HepG2 (cell line): ENCODE measurements around the gene NINJ2. TPM values are rescaled to one million over a fixed set of nuclear protein-coding genes. Genes with fewer than 3 reads are reported as not detected.

ENCODE experiments used
- CBX1 ChIP-seq: IDR thresholded peaks from one replicate; pipeline ENCODE4 v1.6.1; 2016; ENCODE audit warnings: antibody characterized with exemption, low read depth
- ESRRA ChIP-seq: sonication (generic); formaldehyde crosslinking; IDR thresholded peaks from 2 replicates; pipeline ENCODE4 v1.5.1; 2020; ENCODE audit warnings: mild to moderate bottlenecking, low read depth, missing genetic modification reagents
- GATAD1 ChIP-seq: IDR thresholded peaks from 2 replicates; pipeline ENCODE4 v1.6.1; 2016; ENCODE audit warnings: missing genetic modification reagents, missing compliant biosample characterization
- KAT8 ChIP-seq: IDR thresholded peaks from 2 replicates; pipeline ENCODE4 v1.6.1; 2016; ENCODE audit warnings: missing genetic modification reagents, missing compliant biosample characterization
- KLF15 ChIP-seq: sonication (generic); formaldehyde crosslinking; IDR thresholded peaks from 2 replicates; pipeline ENCODE4 v1.8.1; 2023; ENCODE audit warnings: borderline replicate concordance, mild to moderate bottlenecking, inconsistent platforms, missing genetic modification reagents, mixed read lengths
- MAFF ChIP-seq: IDR thresholded peaks from 2 replicates; pipeline ENCODE4 v1.6.1; 2011; ENCODE audit warnings: low read depth, low read length, improper control_type of control experiment
- RORA ChIP-seq: sonication (generic); formaldehyde crosslinking; IDR thresholded peaks from 2 replicates; pipeline ENCODE4 v1.5.0; 2020; ENCODE audit warnings: mild to moderate bottlenecking, missing genetic modification reagents, moderate library complexity
- SRSF9 ChIP-seq: fragments of 200-400 bp; formaldehyde crosslinking; IDR thresholded peaks from 2 replicates; pipeline ENCODE4 v1.6.1; 2018; ENCODE audit warnings: borderline replicate concordance, mild to moderate bottlenecking, low read depth, low read length; ENCODE audit not compliant: insufficient read depth, poor library complexity, severe bottlenecking
- STAG1 ChIP-seq: sonication (generic); formaldehyde crosslinking; IDR thresholded peaks from 2 replicates; pipeline ENCODE4 v1.4.0; 2020; ENCODE audit warnings: missing genetic modification reagents
- ZFX ChIP-seq: sonication (generic); formaldehyde crosslinking; IDR thresholded peaks from 2 replicates; pipeline ENCODE4 v1.4.0; 2020; ENCODE audit warnings: mild to moderate bottlenecking, low read depth, missing genetic modification reagents, moderate library complexity
- ZNF180 ChIP-seq: sonication (generic); formaldehyde crosslinking; IDR thresholded peaks from 2 replicates; pipeline ENCODE4 v1.4.0; 2020; ENCODE audit warnings: low read depth, missing genetic modification reagents, borderline replicate concordance
- ZNF441 ChIP-seq: sonication (generic); formaldehyde crosslinking; IDR thresholded peaks from 2 replicates; pipeline ENCODE4 v1.7.0; 2021; ENCODE audit warnings: missing genetic modification reagents, borderline replicate concordance
- polyA plus RNA-seq, 8 experiments: library from polyadenylated mRNA; depleted of rRNA in 3 of 8; stranded (reverse) in 7 of 8; unstranded in 1 of 8; fragments of >200 nt; fragmentation: Illumina TruSeq in 4 of 8; extraction: Trizol in 4 of 8; gene quantifications; 2 replicates each; pipeline versions ENCODE4 v1.2.1 to v1.2.3, GENCODE V29; 2011 to 2016; ENCODE audit warnings: low read depth in 4 of 8, missing spikeins in 1 of 8, mixed read lengths in 1 of 8; ENCODE audit not compliant: insufficient read depth in 1 of 8
- total RNA-seq, 5 experiments: library from RNA; depleted of rRNA; stranded (reverse); fragments of >200 nt; fragmentation: Illumina TruSeq; extraction: Trizol; gene quantifications; 2 replicates each; pipeline ENCODE4 v1.2.3, GENCODE V29; 2016; ENCODE audit warnings: low read depth in 1 of 5
- TF ChIP-seq, protein P1 (sequence below): sonication (generic); formaldehyde crosslinking; conservative IDR thresholded peaks from 2 replicates; pipeline ENCODE4 v1.8.0; 2022; ENCODE audit warnings: missing genetic modification reagents
- TF ChIP-seq, protein P2 (sequence below): sonication (generic); formaldehyde crosslinking; IDR thresholded peaks from 2 replicates; pipeline ENCODE4 v1.8.0; 2022; ENCODE audit warnings: mild to moderate bottlenecking, missing genetic modification reagents, borderline replicate concordance
- TF ChIP-seq, protein P3 (sequence below), 2 experiments: fragments of 450-650 bp in 1 of 2; sonication (generic) in 1 of 2; formaldehyde crosslinking; IDR thresholded peaks; 2 replicates each; pipeline versions ENCODE4 v1.5.0 to v1.8.0; 2020 to 2022; ENCODE audit warnings: mild to moderate bottlenecking in 1 of 2, missing genetic modification reagents in 1 of 2
- TF ChIP-seq, protein P4 (sequence below): sonication (generic); formaldehyde crosslinking; IDR thresholded peaks from 2 replicates; pipeline ENCODE4 v1.4.0; 2020; ENCODE audit warnings: missing genetic modification reagents

The NINJ2 gene
- total and polyA plus RNA-seq, 2 of the 13 experiments (the other 11 are each of a cell fraction or from before 2014, with no cell fraction given), result 0.62 to 3.8 TPM

DNA sequence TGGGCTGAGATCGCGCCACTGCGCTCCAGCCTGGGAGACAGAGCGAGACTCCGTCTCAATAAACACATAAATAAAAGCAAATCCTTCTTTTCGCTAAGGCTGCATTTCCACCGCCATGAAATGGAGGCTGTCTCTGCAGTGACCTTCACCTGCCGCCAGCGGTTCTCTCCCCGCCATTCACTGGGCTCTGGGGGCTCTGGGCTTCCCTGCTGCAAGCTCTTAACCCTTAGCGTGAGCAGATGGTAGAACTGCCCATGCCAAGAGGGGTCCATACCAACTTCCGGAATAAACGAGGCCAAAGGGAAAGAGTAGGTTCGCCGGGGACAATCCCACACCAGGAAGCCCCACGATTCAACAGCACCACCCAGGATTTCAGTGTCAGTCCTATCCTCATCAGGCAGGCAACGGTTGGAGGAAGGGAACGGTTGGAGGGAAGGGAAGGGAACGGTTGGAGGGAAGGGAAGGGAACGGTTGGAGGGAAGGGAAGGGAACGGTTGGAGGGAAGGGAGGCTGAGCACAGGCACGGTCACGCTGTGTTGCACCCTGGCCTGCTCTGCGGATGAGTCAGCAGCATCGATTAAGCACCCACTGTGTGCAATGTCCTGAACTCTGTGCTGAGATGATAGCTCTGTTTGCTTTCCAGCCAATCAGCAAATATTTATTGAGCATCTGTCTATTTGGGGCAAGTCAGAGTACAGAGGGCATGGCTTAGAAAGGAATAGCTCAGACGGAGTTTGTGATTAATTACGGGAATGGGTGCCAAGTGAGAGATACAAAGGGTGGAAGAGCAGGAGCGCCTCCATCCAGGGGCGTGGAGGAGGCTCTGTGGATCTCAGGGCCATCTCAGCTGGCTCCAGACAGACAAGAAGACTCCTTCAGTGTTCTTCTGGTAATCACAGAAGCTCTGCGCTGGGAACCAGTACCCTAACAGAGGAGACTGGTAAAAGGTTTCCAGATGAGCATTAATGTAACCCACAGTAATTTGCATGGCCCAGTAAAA is 77.9 kb downstream of the NINJ2 start (continued):
- TF ChIP-seq GATAD1 (CRISPR knock-in tag), result peak; percentile 55; the same call in 1 of the 2 replicates
- TF ChIP-seq, protein P1, sequence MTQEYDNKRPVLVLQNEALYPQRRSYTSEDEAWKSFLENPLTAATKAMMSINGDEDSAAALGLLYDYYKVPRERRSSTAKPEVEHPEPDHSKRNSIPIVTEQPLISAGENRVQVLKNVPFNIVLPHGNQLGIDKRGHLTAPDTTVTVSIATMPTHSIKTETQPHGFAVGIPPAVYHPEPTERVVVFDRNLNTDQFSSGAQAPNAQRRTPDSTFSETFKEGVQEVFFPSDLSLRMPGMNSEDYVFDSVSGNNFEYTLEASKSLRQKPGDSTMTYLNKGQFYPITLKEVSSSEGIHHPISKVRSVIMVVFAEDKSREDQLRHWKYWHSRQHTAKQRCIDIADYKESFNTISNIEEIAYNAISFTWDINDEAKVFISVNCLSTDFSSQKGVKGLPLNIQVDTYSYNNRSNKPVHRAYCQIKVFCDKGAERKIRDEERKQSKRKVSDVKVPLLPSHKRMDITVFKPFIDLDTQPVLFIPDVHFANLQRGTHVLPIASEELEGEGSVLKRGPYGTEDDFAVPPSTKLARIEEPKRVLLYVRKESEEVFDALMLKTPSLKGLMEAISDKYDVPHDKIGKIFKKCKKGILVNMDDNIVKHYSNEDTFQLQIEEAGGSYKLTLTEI (CRISPR knock-in tag), result no peak
- no peak for TF ChIP-seq ZNF180 (CRISPR knock-in tag)
- TF ChIP-seq, protein P2, sequence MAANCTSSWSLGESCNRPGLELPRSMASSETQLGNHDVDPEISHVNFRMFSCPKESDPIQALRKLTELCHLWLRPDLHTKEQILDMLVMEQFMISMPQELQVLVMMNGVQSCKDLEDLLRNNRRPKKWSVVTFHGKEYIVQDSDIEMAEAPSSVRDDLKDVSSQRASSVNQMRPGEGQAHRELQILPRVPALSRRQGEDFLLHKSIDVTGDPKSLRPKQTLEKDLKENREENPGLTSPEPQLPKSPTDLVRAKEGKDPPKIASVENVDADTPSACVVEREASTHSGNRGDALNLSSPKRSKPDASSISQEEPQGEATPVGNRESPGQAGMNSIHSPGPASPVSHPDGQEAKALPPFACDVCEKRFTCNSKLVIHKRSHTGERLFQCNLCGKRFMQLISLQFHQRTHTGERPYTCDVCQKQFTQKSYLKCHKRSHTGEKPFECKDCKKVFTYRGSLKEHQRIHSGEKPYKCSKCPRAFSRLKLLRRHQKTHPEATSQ, result no peak; the same call in 1 of the 2 replicates
- no peak for TF ChIP-seq RORA (CRISPR knock-in tag)
- TF ChIP-seq ESRRA (CRISPR knock-in tag), result peak; percentile 83
- TF ChIP-seq KAT8 (CRISPR knock-in tag), result peak; percentile 48
- peak; percentile 88 for TF ChIP-seq CBX1
- peak; percentile 97 for TF ChIP-seq ZNF441
- no peak for TF ChIP-seq KLF15 (CRISPR knock-in tag)
- TF ChIP-seq, protein P3, sequence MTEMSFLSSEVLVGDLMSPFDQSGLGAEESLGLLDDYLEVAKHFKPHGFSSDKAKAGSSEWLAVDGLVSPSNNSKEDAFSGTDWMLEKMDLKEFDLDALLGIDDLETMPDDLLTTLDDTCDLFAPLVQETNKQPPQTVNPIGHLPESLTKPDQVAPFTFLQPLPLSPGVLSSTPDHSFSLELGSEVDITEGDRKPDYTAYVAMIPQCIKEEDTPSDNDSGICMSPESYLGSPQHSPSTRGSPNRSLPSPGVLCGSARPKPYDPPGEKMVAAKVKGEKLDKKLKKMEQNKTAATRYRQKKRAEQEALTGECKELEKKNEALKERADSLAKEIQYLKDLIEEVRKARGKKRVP (CRISPR knock-in tag; IDR thresholded peaks at IDR 0.05), result peak in 1 of 2 experiments; percentile 55; a peak in 1 of 4 replicates
- peak; percentile 89 for TF ChIP-seq MAFF
- TF ChIP-seq, protein P4, sequence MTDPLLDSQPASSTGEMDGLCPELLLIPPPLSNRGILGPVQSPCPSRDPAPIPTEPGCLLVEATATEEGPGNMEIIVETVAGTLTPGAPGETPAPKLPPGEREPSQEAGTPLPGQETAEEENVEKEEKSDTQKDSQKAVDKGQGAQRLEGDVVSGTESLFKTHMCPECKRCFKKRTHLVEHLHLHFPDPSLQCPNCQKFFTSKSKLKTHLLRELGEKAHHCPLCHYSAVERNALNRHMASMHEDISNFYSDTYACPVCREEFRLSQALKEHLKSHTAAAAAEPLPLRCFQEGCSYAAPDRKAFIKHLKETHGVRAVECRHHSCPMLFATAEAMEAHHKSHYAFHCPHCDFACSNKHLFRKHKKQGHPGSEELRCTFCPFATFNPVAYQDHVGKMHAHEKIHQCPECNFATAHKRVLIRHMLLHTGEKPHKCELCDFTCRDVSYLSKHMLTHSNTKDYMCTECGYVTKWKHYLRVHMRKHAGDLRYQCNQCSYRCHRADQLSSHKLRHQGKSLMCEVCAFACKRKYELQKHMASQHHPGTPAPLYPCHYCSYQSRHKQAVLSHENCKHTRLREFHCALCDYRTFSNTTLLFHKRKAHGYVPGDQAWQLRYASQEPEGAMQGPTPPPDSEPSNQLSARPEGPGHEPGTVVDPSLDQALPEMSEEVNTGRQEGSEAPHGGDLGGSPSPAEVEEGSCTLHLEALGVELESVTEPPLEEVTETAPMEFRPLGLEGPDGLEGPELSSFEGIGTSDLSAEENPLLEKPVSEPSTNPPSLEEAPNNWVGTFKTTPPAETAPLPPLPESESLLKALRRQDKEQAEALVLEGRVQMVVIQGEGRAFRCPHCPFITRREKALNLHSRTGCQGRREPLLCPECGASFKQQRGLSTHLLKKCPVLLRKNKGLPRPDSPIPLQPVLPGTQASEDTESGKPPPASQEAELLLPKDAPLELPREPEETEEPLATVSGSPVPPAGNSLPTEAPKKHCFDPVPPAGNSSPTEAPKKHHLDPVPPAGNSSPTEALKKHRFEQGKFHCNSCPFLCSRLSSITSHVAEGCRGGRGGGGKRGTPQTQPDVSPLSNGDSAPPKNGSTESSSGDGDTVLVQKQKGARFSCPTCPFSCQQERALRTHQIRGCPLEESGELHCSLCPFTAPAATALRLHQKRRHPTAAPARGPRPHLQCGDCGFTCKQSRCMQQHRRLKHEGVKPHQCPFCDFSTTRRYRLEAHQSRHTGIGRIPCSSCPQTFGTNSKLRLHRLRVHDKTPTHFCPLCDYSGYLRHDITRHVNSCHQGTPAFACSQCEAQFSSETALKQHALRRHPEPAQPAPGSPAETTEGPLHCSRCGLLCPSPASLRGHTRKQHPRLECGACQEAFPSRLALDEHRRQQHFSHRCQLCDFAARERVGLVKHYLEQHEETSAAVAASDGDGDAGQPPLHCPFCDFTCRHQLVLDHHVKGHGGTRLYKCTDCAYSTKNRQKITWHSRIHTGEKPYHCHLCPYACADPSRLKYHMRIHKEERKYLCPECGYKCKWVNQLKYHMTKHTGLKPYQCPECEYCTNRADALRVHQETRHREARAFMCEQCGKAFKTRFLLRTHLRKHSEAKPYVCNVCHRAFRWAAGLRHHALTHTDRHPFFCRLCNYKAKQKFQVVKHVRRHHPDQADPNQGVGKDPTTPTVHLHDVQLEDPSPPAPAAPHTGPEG (CRISPR knock-in tag), result no peak
- no peak for TF ChIP-seq SRSF9
- TF ChIP-seq STAG1 (CRISPR knock-in tag), result peak; percentile 36
- peak; percentile 68; the same call in 1 of the 2 replicates for TF ChIP-seq ZFX (CRISPR knock-in tag)
